HG02798 (cell line): ENCODE data around the gene UBE2H.

Experiments
- ATAC-seq: cut with Tn5 transposase; IDR thresholded peaks from one replicate; pipeline ENCODE4 v1.9.1; 2021; ENCODE audit warnings: mild to moderate bottlenecking; ENCODE audit not compliant: unreplicated experiment, poor library complexity

Gene UBE2H

GRCh38 chr7:129951226-129952085 is 1.3 kb downstream of the UBE2H start:
- ATAC-seq = no peak

DNA sequence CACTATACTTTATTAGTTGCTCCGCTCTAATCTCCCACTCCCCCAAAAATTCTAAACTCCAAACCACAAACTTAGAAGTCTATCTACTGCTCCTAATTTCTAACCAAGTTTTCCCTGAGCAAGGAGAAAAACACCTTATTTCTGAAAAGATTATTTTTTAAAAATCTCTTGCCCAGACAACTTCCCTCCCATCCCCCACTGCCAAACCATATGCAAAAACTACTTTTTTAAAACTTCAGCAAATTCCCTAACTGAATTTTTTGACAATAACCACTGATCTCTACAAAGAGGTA is 1.9 kb downstream of the UBE2H start:
- ATAC-seq = no peak

DNA sequence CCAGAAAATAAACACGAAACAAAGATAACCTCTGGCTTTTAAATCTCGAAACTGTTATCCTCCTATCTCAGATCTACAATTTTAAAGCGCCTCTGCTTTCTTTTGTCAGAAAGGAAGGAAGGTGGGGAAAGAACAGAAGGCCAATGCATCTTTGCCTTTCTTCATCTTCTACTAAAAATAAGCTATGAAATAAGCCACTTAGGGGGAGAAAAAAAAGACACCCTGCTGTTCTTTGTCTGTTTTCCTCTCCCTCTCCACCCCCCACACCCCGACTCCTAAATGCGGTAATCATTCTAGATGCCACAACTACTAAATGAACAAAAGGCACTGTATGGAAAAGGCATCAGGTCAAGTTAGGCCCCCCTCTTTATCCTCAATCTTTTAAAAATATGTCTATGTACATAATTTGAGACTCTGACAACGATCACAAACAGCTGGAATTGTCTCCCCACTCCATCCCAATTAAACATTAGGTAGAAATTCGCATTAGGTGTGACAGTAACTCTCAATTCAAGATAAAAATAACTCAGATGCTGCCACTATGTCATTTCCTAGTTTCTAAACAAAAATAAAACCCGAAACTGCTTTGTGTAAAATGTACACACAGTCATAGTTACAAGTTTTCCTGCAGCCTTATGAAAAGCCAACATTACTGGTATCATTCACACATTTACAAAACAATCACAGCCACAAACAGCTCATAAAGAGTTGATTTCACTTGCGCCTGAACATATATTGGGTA is 2.4 kb downstream of the UBE2H start:
- peak; percentile 25 for ATAC-seq

- ATAC-seq = peak; percentile 4
Observed at GRCh38 chr7:129949292-129950133, 3.2 kb downstream of the UBE2H start.

DNA sequence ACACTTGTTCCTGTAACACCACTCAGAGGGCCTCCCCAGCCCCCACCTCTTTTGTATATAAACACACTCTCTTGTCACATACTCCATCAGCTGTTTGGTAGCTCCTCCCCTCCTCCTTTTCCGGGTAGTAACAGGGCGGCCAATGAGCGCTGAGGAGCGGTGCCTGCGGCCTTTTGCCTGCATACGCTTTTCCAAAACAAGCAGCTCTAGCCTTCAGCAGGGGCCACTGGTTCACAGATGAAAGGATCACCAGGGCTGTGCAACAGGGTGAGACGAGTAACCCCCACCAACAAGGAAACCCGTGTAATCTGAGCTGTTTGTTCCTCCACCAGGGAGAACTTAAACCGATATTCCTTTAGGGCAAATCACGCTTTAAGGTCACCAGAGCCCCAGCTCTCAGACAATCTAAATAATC is 3.9 kb downstream of the UBE2H start:
- peak; percentile 55 for ATAC-seq

DNA sequence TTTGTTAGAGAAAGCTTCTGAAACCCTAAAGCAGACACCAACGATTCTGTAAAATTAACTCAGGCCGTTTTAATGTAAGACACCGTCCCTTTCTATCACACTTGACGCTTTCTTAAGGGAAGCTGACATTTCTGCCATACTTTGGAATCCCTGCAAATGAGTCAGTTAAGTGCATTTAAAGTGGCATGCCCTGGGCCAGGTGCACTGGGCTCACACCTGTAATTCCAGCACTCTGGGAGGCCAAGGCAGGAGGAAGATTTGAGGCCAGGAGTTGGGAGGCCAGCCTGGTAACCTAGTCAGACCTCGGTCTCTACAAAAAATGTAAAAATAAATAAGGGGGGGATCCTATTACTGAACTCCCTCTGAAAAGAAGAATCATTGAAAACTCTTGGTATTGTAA is 4.4 kb downstream of the UBE2H start:
- no peak for ATAC-seq

- ATAC-seq = no peak
Observed at GRCh38 chr7:129947701-129948100, 5.1 kb downstream of the UBE2H start.

GRCh38 chr7:129947049-129947448 is 5.7 kb downstream of the UBE2H start:
- ATAC-seq = no peak

- ATAC-seq = no peak
Observed at GRCh38 chr7:129946282-129946681, 6.5 kb downstream of the UBE2H start.

DNA sequence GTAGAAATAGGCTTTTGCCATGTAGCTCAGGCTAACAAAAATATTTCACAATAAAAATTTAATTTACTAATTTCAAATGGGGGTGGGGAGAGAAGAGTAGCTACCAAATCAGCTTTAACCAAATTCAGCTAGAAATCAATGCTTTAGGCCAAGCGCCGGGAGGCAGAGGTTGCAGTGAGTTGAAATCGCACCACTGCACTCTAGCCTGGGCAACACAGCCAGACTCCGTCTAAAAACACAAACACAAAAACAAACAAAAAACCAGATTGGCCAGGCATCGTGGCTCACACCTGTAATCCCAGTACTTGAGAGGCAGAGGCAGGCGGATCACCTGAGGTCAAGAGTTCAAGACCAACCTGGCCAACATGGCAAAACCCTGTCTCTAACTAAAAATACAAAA is 9.4 kb downstream of the UBE2H start:
- no peak for ATAC-seq

DNA sequence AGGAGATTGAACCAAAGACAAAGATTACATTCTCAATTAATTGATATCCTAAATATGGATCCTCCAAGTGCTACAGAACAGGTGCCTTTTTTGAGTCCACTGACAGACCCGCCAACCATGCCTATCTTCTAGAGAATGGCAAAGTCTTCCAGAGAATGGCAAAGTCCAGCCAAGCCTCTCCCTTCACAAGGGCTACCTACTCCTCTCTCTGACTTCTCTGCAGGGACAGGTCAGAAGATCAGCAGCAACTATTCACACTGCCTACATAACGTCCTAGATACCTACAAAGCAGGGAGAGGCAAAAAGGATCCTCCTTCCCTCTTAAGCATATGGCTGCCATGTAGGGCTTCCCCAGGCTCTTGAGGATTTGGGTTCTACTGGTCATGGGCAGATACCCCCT is 12.4 kb downstream of the UBE2H start:
- ATAC-seq = no peak

DNA sequence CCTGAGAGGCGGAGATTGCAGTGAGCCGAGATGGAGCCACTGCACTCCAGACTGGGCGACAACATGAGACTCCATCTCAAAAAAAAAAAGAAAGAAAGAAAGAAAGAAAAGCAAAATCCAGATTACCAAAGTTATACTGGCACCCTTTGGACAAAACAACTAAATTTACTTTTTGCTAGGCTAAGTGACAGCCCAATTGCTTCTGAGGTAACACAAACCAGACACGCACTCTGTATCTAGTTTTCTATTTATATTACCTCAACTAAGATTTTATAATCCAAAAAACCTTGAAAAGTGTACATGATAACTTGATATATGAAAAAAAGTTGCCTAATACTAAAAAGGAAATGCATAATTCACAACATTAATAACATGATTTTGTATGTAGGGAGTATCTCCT is 12.9 kb downstream of the UBE2H start:
- no peak for ATAC-seq

DNA sequence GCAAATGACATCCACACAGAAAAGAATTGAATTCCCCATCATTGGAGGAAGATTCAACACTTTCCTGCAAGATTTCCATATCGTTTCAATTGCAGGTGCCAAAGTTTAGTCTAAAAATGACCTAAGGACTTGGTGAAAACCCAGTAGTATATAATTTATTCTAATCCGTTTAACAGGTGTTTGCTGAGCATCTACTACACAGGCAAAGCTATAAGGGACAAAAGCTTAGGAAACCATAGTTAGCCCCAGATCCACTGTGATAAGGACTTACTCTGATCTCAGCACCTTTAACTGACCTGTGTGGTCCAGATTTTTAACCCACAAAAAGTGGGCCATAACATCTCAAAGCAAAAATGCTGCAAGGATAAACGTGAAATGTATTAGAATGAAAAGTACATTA is 19.1 kb downstream of the UBE2H start:
- no peak for ATAC-seq

GRCh38 chr7:129926618-129927017 is 26.1 kb downstream of the UBE2H start:
- no peak for ATAC-seq

- no peak for ATAC-seq
Observed at GRCh38 chr7:129925416-129926002, 27.3 kb downstream of the UBE2H start.

GRCh38 chr7:129924602-129925001 is 28.2 kb downstream of the UBE2H start:
- ATAC-seq = peak; percentile 40

DNA sequence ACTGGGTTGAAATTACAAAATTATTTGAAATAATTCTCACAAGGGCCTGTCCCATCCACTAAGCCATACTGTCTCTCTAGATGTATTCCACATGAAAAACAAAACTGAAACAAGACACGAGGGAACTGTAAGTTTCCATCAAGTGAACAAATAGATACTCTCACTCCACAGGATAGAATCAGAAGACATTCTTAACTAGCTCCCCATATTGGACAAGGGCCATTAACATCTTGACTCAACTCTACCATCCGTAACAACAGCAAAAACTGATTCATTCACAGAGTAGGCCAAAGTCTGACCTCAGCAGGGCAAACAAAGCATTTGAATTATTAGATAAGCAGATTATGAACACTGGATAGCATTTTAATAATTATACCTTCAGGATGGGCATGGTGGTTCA is 29.1 kb downstream of the UBE2H start:
- ATAC-seq = peak; percentile 56

- no peak for ATAC-seq
Observed at GRCh38 chr7:129919492-129919891, 33.3 kb downstream of the UBE2H start.

DNA sequence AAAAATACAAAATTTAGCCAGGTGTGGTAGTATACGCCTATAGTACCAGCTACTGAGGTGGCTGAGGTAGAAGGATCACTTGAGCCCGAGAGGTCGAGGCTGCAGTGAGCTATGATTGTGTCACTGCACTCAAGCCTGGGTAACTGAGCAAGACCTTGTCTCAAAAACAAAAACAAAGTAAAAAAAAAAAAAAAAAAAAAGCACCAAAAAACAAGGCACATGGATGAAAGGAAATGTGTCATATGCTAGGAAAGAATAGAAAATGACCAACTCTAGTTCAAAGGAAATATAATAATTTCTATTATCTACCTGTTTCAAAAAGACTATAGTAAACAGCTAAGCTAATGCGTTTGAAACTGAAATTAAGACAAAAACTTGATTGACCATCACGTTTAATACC is 33.8 kb downstream of the UBE2H start:
- ATAC-seq = no peak

DNA sequence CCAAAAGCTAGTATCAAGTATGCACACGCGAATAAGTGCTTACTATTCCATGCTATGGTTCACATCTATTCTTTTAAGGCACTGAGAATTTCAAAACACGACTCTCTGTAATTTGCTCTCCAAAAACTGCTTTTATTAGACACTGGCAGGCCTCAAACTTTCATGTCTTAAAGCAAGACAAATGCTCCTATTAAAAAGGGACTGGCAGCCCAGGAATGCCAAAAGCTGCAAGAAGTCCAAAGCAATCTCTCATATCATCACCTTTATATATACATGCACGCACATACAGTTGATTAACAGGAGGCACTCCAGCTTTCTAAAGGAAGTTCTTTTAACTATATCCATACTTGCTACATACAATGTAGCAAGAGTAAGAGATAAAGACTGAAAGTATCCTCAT is 34.8 kb downstream of the UBE2H start:
- no peak for ATAC-seq
